Transverse colon (tissue), 4 donors: ENCODE measurements around the gene SLFN12.

Experiments used
- POLR2AphosphoS5 ChIP-seq, 3 donors: sonication (generic); formaldehyde crosslinking; IDR thresholded peaks; one replicate each; pipeline ENCODE4 v1.6.1; 2016; ENCODE audit warnings: antibody characterized with exemption in 3 of 3
- TF ChIP-seq, protein P1 (sequence below), 5 experiments: fragments of 200-600 bp in 3 of 5; fragments of 450-650 bp in 2 of 5; sonication (generic) in 3 of 5; IDR thresholded peaks; 1 replicate in 2 of 5; 2 replicates in 3 of 5; pipeline ENCODE4 v1.5.1; 2016 to 2017; ENCODE audit warnings: antibody characterized with exemption in 5 of 5, inconsistent platforms in 3 of 5, mild to moderate bottlenecking in 2 of 5, moderate library complexity in 1 of 5

DNA sequence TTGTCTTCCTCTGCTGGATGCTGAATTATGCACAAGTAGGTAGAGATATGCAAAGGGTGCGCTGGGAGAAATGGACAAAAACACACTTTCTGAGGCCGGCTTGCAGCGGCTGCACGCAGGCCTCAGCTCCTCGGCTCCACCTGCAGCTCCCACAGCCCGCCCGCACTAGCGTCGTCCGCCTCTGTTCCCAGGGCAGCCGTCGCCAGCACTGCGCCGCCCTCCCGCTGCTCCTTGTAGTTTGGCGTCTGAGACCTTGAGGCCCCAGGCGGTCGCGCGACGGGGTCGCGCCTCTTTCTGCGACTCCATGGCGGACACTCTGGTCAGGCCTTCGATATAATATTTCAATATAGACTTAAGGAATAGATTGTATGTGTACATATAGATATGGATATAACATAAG, 24.8 kb downstream of the SLFN12 start:
- TF ChIP-seq, protein P1, sequence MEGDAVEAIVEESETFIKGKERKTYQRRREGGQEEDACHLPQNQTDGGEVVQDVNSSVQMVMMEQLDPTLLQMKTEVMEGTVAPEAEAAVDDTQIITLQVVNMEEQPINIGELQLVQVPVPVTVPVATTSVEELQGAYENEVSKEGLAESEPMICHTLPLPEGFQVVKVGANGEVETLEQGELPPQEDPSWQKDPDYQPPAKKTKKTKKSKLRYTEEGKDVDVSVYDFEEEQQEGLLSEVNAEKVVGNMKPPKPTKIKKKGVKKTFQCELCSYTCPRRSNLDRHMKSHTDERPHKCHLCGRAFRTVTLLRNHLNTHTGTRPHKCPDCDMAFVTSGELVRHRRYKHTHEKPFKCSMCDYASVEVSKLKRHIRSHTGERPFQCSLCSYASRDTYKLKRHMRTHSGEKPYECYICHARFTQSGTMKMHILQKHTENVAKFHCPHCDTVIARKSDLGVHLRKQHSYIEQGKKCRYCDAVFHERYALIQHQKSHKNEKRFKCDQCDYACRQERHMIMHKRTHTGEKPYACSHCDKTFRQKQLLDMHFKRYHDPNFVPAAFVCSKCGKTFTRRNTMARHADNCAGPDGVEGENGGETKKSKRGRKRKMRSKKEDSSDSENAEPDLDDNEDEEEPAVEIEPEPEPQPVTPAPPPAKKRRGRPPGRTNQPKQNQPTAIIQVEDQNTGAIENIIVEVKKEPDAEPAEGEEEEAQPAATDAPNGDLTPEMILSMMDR (IDR thresholded peaks at IDR 0.05), result no peak
- TF ChIP-seq POLR2AphosphoS5 (IDR thresholded peaks at IDR 0.05), result no peak
